GM21737 (cell line): ENCODE measurements around the gene LCA5L.

Source experiments
- ATAC-seq: cut with Tn5 transposase; IDR thresholded peaks from one replicate; pipeline ENCODE4 v1.9.1; 2021; ENCODE audit warnings: mild to moderate bottlenecking, moderate library complexity; ENCODE audit not compliant: unreplicated experiment

LCA5L gene

DNA sequence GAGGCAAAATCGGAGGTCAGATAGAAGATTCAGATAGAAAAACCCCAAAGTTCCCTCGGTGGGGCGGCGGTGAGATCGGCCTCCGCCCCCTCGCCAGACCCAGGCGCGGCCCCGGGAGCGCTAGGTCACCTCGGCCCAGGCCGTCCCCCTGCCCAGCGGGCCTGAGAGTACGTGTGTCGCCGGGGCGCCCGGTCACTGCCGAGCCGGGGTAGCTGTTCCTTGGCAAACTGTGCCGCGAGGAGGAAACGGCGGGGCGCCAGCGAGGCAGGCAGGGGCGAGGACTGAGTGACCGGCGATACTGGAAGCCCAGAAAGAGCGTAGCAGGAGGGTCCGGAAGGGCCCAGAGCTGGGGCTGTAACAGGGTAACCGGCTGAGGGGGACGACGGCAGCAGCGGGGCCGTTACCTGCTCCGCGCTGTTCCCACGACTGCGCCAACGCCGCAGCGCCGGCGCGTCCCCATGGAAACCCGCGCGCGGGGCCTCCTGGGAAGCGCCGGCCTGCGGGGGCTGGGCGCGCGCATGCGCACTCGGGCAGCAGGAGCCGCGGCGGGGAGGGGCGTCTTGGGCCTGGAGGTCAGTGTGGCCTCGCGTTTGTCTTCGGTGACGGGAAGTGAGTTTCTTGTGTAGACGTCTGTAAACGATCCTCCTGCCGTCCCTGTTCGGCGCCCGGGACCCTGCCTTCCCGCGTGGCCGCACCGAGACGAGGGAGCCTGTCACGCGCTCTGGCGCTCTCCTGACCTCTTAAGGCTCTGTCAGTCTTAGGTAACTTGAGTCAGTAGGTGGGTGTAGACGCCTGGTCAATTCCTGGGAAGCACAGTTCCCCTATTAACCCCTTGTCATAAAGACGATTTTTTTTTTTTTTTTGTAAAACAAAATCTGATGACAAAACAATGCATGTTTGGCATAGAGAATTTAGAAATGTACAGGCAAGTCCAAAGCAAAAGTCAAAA lies at the start of gene LCA5L:
TSS of gene LCA5L (minus strand) at position 458 of the 949 bp plus-strand sequence. CDS start 17,285 bp downstream, outside the sequence.
- ATAC-seq = peak; percentile 86

DNA sequence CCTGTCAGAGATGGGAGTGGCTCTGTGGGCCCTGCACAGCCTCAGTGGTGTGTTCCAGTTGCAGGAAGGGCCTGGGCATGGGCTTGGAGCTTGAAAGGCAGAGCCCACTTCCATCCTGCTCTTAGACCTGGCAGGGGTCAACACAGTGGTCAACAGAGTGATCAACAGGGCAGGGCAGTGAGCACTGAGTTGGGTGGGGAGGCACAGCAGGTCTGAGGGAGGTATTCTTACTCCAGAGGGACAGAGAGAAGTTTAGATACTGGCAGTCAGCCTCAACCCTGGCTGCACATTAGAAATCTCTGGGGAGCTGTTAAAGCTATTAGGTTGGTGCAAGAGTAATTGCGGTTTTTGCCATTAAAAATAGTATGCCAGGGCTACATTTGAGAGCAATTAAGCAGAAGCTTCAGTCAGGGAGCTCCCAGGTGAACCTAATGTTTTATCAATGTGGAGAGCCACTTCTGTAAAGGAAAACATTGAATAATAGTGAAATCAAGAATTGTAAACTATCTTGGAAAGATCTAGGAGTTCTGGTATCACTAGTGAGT lies 43.9 kb upstream of the LCA5L start:
- no peak for ATAC-seq

DNA sequence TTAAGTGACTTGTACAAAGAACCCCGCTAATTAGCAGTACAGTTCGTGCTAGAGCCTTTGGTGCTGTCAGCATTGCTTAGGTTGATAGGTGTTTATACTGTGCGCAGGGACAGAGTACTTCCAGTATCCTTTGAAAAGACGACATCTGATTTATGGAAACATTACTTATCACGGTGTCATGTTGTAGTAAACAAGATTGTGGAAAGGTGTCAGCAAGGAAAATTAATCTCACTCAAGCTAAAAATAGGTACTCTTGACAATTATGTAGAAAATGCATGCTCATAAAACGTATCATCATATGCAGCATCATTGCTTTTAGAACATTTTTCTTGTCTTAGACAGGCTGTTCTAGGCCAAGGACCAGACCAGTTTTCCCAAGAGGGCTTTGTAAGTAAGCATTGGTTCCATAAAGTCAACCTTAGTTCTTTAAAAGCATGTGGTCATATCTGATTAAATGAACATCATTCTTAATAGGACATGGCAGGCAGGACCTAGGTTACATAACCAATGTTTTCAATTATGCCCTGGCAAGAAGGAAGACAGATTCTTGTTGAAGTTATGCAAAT lies 39.2 kb upstream of the LCA5L start:
- ATAC-seq = no peak

DNA sequence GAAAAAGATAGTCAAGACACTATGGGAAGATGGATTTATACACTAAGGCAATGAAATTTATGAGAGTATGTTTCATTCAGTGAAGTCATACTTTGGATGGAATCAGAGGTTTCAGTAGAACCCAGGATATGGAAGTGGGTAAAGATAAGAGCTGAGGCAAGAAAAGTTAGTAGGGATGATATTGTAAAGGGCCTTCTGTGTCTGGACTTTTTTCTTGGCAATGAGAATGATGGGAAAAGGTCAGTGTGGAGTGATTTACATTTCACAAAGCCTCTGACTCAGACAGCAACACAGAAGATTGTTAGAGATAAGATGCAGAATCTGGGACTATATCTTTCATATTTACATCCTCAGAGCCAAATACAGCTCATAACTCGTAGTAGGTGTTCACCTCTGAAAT lies 38.3 kb upstream of the LCA5L start:
- ATAC-seq = no peak

DNA sequence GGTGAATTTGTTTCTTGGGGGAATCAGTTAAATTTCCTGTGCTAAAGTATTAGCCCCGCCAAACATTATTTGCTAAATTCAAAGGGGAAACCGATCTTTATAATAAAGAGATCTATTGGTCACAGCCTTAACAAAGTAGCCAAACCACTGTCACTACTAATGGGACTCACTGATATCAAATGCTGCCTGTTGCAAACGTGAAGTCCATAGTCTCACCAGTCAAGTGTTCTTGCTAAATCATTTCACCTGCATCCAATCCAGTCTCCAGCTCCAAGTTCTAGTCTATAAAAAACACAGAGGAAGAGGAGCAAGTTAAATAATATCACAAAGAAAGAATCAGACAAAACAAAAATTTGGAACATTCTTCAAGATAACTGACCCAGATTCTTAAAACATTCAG lies 36.3 kb upstream of the LCA5L start:
- ATAC-seq = no peak

DNA sequence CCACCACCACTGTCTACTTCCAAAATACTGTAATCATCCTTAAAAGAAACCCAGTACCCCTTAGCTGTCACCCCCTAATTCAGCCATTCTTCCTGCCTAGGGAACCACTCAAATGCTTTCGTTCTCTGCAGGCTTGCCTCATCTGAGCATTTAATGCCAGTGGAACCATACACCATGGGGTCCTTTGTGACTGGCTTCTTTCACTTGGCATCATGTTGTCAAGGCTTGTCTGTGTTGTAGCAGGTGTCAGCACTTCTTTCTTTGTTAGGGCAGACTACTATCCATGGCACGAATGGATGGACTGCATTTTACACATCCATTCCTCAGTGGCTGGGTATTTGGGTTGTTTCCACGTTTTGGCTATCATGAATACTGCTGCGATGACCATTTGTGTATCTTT lies 34.7 kb upstream of the LCA5L start:
- ATAC-seq = no peak

DNA sequence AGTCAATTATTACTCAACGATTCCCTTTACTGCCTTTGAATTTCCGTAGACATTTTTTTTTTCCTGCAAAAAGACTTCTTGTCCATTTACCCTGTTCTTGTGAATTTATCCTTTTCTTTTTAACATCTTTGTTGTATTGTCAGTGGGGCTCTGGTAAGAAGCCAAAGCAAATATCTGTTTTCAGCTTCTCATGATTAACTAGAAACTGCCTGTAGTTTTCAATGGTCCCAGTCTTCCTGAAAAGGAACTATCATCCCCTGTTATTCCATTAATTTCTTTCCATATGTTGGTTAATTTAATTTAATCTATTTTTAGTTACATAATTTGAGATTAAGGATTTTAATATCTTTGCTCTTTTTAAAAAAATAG lies 34.2 kb upstream of the LCA5L start:
- ATAC-seq = no peak

DNA sequence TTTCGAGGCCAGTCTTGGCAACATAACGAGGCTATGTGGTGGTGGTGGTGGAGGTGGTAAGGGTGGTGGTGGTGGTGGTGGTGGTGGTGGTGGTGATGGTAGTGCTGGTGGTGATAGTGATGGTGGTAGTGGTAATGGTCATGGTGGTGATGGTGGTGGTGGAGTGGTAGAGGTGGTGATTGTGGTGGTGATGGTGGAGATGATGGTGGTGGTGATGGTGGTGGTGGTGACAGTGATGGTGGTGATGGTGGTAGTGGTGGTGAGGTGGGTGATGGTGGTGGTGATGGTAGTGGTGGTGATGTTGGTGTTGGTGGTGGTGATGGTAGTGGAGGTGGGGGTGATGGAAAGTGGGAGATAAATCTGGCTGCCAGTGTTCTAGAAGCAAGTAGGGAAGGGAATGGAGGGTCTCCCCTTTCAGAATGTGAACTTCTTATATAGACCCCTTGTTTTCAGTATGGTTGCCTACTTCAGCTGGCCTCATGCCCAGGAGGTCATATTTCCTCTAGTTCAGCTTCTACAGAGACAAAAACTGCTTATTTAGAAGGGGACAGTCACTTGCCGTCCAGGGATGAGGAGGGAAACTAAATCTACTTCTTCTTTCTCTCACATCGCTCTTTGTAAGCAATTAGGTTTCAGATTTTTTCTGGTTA lies 33.7 kb upstream of the LCA5L start:
- no peak for ATAC-seq

DNA sequence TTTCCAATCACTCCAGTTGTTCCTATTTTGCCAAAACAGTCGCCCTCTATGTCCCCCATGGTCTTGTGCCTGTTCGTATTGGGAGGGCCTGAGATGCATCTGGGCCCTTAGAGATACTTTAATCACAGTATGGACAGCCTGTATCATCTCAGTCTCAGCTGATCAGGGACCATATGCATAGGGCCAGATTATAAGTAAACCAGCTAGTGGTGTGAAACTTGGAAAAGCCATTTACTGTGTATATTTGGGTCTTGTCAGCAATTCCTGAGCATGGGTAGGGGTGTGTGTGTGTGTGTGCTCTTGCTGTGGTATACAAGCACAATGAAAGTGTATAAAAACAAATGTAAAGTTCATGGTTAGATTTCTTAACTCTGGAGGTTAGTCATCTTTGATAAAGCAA lies 29.0 kb upstream of the LCA5L start:
- ATAC-seq = no peak

DNA sequence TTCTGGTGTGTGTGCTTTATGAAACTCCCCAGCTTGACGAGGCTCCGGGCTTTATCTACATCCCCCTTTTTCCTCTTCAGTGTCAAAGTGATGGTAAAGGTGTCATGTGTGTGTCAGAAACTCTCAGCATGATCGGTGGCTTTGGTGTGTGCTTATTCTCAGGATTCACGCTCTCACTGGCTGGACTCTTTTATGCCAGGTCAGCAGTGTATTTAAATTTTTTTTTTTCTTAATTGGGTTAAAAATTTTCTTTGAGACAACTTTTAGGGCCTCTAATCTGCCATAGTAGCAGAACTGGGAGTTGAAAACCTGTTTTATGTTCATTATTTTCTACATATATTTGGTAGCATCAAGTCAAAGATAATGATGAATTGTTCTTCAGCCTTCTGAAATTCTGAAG lies 27.2 kb upstream of the LCA5L start:
- ATAC-seq = no peak

DNA sequence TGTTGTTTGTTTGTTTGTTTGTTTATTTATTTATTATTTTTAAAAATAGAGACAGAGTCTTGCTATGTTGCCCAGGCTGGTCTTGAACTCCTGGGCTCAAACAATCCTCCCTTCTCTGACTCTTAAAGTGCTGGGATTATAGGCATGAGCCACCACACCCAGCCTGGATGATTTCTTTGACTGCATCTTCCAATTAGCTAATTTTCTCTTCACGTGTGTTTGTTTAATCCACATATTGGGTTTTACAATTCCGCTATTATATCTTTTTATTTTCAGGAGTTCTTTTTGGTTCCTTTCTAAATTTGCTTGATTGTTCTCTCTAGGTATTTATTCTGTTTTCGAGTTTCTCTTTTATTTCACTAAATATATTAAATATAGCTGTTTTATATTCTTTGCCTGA lies 26.0 kb upstream of the LCA5L start:
- no peak for ATAC-seq

DNA sequence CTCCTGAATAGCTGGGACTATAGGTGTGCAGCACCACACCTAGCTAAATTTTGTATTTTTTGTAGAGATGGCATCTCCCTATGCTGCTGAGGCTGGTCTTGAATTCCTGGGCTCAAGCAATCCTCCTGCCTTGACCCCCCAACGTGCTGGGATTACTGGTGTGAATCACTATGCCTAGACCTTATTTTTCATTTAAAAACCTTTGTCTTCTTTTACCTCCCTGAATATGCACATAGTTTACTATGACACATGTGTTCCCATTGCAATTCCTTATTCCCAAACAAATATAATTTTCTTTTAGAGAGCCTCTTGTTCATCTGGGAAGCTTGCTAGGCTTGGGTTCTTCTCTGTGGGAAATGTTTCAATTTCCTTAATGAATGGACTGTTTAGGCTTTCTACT lies 23.0 kb upstream of the LCA5L start:
- no peak for ATAC-seq

DNA sequence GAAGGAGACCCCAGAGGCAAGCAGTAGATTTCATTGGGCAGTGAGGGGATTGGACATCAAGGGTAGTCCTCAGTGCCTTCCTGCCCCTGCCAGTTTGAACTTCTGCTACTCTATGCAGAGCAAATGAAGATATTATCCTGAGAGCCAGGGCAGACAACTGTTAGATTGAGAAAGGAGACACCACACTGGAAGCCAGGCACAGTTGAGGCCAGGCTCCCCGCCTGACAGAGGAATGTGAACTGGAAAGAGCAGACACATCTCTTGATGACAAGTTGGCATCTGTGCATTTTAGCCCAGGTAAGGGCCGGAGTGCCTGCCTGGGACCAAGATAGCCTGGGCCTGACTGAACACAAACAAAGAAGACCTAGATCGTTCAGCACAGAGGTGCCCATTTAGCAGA lies 22.2 kb upstream of the LCA5L start:
- ATAC-seq = no peak

DNA sequence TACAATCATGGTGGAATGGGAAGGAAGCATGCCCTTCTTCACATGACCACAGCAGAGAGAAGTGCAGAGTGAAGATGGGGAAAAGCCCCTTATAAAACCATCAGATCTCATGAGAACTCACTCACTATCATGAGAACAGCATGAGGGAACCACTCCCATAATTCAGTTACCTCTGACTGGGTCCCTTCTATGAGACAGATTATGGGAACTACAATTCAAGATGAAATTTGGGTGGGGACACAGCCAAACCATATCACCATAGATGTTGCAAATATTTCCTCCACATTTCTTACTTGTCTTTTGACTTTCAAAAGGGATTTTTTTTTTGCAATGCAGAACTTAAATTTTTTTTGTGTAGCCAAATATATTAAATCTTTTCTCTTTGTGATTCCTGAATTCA lies 21.0 kb upstream of the LCA5L start:
- no peak for ATAC-seq

DNA sequence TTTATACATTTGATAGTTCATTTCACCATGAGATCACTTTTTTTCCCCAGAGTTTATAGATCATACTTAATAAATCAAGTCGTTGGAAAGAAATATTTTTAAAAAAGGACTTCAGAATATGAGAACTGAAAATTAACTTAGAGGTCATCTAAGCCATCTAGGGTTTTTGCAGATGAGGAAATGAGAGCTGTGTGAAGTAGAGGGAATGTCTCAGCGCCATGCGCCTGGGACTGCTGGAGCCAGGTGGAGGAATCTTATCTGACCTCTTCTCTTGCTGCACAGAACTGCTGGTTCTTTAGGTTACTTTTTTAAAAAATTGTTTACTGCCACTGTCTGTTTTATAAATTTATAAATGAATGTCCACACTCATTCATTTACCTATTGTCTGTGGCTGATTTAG lies 17.7 kb upstream of the LCA5L start:
- ATAC-seq = no peak

DNA sequence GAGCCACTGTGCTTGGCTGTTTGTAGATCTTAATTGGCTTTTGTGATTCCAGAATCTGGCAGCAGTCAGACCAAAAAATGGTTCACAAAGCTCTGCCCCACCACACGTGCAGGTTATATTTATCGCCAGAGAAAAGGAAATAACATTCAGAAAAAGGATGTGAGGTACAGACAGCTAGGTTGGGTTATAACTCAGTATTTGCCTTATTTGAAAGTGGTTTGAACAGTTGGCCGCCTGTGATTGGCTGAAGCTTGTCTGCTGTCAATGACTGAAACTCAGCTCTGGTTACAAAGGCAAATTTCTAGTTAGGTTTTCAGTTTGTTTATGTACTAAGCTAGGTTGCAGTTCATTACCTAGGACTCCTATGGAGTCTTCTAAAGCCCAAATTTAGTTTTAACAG lies 15.8 kb upstream of the LCA5L start:
- no peak for ATAC-seq

DNA sequence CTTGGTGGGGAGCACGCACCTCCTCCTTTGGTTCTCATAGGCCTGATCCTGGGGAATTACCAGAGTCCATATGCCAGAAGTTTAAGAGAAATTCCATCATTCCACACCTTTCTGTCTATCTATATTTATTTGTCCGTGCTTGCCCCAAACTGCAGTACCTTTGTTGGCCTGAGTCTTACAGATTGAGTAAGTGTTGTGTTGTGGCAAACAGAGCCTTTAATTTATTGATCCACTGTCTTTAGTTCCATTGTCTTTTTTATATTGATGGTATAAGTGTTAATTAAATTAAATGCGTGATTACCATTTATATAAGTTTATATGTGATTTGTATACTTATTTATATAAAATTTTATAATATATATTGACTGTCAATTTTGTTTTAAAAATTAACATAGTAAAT lies 11.1 kb upstream of the LCA5L start:
- no peak for ATAC-seq

DNA sequence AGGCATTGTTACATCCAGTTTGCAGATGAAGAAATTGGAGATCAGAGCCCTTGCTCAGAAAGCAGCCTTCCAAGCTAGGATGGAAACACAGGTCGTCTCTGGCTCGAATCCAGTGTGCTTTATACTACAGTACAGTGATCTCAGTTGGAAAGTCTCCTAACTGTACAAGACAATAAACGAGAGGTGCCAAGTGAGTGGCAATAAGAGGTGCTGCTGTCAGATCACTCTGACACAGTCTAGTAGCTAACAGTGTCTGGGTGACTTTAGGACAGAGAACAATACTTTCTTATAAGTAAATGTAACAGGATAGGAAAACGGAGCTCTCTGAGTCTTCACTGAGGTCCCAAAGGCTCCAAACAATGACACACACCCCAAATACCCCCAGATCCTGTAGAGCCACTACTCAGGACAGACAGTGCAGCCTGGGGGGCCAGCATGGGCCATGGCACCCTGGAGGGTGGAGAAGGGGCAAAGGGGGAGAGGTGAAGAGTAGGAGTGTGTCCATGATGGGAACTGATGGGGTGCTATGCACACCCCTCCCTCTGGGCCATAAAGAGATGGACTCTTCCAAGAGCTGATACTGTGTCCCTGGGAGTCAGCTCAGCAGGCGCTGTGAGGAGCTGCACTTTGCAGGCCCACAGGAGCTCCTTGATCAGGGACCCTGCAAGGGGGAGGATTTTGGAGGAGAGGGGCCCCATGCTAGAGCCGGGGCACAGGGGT lies 9.5 kb upstream of the LCA5L start:
- no peak for ATAC-seq

DNA sequence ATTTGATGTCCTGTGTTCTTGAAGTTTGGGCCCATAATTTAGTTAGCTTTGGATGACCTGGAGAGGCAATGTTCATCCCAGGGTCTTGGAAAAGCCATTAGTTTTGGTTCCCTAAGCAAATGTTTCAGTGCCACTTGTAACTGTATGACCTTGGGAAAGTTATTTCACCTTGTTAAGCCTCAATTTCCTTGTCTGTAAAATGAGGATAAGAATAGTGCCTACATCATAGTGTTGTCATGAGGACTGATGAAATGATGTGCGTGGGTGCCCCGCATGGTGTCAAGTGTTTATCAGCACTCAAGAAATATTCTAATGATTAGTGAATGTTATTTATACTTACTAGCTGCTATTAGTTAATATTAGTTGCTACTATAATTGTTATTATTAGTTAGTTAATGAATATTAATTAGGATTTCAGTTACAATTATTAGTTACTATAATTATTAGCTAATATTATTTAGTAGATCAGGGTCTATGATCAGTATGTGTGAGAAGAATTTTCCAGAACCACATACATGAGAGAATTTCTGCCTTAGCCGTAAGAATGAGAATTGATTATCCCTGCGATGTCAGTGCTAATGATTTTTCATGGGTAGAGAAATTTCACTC lies 8.1 kb upstream of the LCA5L start:
- ATAC-seq = no peak

DNA sequence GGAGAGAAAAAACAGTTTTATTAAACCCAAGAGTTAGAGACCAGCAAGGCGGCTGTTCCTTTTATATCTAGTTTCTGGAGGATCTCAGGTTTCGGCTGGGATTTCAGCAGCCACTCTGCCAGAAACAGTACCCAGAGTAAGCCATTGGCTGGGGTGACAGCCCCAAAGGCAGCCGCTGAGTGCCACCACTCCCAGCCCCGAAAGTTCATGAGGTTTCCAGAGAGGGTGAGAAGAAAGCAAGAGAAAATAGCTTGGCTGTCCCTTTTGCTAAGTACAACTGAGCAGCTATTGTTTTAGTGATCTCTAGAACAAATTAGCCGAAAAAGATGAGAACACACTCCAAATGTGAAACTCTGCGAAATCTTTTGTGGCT lies 7.4 kb upstream of the LCA5L start:
- no peak for ATAC-seq
